NCI-H1417 treated with DMSO at 0.1 percent for 48 hours (cell line): Measurements from ENCODE around the gene IL1RL1.

Source experiments
- DNase-seq: peaks from one replicate; lab custom pipeline; 2025; lab: John Stamatoyannopoulos, UW

The IL1RL1 gene

DNA sequence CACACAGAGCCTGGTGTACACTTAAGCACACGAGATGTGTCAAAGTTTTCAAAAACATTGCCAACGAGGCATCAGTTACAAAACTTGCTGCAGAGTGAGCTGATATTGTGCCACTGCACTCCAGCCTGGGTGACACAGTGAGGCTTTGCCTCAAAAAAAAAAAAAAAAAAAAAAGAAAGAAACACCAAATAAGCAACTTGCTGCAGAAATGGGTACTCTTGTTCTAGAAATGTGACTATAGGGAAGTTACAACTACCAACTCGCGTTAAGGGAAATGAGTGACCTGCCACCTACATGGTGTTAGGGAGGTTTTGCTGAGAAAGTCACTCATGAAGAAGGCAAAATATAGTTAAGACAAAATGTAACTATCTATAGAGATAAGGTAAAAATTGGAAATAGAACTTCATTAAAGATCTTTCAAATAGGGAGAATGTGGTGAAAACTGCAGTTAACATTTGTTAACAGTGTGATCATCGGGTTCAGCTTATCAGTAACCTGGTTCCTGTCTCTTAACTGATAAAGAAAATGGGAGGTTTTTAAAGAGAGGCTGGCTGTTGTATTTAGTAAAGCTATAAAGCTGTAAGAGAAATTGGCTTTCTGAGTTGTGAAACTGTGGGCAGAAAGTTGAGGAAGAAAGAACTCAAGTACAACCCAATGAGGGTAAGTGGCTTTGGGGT, at the start of gene IL1RL1:
IL1RL1 (plus strand) TSS at position 600 of the 677 bp plus-strand sequence. CDS start 26,702 bp downstream, outside the sequence.
- DNase-seq, result no peak

DNA sequence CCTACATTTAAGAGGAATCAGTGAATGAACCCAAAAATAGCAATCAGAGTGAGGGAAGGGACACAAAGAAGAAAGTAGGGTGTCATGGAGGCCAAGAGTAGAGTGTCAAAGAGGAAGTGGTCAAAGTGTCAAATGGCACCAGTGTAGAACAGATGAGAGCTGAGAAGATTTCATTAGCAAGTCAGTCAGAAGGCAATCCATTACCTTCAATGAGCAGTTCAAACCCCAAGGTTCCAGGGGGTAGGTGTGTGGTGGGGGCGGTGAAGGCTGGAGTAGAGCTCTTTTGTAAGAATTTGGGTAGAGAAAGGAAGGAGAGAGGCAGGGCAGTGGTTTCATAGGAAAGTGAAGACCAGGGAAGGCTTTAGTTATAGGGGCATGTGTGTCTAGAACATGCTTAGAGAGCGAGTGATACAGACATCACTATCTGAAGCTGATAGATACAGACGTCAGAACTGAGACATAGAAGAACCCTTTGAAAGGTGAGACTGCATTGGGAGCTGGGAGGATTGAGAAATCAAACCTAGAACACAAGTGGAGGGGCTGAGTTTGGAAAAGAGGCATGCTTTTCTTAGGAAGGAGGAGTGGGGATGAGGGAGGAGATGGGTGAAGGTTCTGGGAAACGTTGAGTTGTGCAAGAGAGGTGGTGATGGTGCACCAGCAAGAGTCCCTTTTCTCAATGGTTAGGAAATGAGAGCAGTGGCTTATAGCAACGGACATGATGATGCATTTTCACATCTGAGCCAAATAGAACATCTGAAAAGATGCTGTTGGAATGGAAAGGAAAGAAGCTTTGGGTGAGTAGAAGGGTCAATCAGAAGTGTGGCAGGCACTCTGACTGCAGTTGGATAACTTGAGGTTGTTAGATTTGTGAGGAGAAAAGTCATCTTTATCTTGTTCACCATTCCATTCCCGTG, 48.9 kb upstream of the IL1RL1 start:
- DNase-seq, result no peak

DNA sequence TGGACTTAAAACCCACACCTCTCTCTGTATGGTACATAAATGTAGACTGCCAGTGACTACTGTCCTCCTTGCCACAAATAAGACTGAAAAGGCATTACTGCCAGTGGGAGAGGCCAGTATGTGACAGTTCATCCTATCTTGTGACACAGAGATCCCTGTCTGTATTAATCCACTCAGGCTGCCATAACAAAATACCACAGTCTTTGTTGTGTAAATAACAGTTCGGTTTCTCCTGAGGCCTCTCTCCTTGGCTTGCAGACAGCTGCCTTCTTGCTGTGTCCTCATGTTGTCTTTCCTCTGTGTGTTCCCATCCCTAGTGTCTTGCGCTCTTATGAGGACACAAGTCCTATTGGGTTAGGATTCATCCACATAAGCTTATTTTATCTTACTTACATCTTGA, 46.4 kb upstream of the IL1RL1 start:
- DNase-seq, result no peak

DNA sequence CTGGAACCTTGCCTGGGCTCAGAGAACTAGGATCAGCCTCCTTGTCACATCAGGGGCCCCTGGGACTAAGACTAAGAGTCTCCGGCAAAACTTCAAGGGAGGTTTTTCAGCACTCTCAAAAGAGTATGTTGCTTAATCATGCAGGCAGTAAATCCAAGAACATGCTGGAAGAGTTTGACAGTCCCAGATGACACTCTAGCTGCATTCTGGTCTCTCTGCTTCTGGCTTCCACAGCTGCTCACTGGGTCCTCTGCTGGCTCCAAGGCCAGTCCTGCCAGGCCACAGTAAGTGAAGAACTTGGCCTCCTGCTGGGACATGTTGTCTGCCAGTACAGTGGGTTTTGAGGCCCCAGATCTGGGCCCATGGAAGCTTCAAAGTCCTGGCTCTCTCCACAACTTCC, 45.2 kb upstream of the IL1RL1 start:
- no peak for DNase-seq

DNA sequence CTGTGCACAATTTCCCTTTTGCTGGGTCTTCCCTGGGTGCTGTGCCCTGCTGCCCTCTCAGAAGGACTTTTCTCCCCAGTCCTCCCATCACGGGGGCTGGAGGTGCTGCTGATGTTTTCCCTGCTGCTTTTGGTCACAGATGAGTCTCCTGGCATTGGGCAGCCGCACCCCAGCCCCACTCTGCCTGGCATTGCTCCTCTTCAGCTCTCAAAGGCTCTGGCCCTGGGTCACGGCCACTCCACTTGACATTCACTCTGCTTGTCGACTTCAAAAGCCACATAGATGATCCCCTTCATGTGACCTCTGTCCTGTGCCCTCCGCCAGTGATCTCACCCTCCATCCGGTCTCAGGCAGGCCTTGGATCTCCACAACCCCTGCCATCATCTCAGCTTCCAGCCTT, 43.6 kb upstream of the IL1RL1 start:
- DNase-seq, result no peak

DNA sequence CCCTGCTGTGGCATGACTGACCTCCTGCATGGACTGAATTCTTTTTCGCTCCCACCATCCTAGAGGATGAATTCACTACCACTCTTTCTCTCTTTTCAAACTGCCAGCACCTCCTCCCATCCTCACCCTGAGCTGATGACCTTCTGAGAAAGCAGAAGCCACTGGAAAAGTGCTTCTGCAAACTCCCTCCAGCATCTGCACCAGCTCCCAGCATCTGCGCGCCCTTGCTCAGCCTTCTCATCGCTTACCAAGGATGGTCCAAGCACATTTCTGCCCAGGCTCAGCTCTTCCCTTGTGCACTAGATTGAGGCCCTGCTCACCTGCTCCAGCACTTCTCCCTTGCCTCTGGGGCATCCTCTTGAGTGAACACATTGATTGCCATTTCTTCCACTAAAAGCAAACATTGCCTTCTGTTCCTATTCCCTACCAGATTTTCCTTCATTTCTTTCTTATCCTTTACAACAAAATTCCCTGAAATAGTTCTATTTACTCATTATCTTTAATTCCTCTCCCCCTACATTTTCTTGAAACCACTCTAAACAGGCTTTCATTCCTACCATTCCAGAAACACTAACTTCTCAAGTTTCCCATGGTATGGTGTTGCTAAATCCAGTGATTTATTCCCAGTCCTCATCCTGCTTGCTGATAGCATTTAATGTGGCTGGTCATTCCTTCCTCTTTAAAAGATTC, 42.7 kb upstream of the IL1RL1 start:
- DNase-seq, result no peak

DNA sequence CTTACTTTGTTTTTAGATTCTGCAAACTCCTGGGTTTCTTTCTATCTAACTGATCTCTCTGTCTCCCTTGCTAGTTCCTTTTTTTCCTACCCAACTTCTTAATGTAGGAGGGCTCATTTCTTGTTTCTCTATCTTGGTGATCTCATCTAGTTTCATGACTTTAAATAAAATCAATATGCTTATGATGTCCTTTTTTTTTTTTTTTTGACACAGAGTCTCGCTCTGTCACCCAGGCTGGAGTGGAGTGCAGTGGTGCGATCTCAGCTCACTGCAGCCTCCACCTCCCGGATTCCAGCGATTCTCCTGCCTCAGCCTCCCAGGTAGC, 42.2 kb upstream of the IL1RL1 start:
- DNase-seq, result no peak

DNA sequence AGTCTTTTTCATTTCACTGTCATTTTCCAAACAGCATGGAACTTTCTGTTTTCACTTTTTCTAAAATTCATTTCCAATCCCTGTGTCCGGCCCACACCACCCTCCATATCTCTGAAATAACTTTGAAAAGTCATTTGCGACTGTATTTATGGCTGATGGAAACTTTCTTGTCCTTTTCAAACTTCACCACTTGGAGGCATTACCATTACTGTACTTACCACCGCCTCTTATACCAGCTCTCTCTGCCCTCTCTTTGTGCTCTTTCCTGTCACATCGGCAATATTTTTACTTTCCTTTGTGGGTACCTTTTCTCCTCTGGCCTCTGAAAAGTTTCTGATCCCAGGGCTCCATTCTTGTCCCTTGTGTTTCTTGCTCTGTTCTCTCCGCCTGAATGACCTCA, 39.5 kb upstream of the IL1RL1 start:
- DNase-seq, result no peak

DNA sequence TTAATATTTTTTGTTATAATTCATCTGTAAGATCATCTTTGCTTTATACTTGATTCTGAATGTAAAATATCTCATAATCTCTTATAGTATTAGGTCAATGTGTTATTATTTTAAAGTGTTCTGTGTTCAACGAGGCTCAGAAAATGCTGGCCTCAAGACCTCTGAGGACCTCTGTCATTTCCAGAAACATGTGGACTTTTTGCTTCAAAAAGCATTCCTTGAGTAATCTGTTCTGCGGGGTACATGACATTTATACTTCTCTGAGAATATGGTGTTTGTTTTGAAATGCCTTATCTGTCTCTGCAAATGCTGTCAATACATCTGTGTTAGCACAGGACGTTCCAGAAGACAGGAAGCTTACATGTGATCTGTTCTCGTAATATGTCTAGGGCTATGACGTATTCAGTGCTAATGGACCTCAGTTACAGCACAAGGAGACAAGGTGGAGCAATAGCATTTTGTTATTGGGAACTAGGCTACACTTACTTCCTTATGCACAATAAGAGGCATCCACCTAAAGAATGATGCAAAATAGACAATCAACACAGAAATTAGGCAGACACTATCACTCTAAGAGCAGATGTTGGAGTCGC, 37.6 kb upstream of the IL1RL1 start:
- no peak for DNase-seq

DNA sequence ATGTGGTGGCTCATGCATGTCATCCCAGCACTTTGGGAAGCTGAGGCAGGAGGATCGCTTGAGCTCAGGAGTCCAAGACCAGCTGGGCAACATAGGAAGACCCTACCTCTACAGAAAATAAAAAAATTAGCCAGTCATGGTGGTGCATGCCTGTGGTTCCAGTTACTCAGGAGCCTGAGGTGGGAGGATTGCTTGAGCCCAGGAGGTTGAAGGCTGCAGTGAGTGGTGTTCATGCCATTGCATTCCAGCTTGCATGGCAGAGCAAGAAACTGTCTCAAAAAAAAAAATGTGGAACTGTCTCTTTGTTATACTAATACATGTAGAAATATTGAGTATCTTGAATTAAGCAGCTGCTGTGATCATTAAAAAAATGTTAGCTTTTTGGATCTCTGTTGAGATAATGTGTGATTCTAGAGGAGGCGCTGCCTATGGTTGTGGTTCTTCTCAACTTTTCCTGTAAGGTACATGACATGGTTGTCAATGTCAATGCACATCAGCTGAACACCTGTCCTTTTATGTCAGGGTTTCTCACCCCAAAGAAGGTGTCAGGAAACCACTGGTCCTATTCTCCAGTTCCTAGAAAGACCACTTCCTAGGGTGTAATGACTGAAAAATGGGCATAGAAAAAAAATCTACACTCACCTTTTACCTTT, 34.7 kb upstream of the IL1RL1 start:
- DNase-seq, result no peak

DNA sequence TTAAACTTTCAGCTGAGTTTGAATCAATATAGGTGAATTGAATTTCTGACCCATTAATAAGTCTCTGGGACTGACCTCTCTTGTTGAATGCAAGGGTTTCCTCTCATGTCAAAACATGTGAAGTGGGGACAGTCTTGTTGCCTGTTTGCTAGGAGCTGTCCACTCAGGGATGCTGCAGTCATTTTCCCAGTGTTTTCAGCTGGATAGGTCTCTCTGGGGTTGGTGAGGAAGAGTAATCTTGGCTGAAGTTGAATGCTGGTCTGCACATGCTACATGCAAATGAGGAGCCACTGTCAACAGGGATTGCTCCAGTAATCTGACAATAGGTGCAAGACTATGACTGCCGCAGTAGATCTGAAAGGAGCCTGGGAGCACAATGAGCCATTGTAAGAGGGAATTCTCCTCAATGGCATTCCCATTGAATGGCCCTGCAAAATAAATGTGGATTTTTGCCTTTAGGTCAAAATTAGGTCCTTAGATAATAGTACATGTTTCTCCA, 34.1 kb upstream of the IL1RL1 start:
- no peak for DNase-seq

DNA sequence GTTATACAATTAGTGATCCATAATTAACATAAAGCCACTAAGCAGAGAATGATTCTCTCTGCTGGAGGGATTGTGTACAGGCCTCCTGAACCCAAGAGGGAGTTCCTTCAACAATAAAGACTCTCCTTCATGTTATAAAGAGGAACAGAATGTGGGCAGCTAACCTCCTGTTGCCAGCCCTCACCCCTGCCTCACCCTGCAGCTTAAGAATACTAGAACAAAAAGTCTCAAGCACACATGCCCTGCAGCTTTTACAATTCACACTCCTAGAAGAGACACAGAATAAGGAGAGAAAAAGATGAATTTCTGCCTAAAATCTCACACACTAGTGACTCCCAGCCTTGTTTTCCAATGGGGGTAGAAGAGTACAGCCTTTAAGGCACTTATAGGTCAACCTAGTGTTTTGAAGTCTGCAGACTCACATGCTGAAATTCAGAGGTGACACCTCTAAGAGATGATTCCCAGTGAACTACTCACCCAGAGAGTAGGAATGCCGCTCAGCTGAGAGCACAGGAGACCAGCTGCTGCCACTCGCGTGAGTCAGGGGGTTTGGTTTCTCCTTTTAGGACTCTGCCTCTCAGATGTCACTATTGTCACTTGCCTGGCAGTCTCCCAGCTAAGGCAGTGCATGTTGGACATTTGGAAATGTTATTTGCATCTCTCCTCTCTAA, 32.5 kb upstream of the IL1RL1 start:
- no peak for DNase-seq

DNA sequence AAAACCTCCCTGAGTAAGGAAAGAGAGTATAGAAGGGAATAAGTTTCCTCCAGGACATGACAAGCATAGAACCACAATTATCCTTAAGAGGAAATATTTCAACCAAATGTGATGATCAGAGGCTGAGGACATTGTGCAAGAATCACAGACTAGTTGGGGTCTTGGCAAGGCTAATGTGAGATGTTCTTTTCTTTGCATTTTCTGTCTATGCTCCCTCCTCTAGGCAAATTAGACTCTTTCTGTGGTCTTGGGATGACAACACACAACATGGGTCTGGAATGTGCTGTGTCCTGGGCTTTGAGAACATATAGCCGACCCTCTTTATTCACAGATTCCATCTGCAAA, 32.0 kb upstream of the IL1RL1 start:
- no peak for DNase-seq

DNA sequence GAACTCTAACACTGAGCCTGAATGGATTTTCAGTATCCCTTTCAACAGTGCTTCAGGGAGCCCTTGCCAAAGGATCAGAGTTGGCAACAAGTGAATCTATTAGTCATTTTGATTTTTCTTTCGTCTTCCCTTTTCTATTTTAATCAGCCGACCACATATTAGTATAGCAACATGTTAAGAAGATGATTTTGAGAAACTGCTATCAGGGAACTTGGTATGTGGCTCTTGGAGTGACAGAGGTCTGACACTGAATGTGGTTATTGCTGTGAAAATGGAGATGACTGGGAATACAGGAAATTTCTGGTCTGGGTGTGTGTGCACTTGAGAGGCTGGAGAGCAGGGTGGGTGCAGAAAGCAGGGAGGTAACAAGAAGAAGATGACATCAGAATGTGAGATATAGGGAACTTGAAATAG, 28.7 kb upstream of the IL1RL1 start:
- no peak for DNase-seq

DNA sequence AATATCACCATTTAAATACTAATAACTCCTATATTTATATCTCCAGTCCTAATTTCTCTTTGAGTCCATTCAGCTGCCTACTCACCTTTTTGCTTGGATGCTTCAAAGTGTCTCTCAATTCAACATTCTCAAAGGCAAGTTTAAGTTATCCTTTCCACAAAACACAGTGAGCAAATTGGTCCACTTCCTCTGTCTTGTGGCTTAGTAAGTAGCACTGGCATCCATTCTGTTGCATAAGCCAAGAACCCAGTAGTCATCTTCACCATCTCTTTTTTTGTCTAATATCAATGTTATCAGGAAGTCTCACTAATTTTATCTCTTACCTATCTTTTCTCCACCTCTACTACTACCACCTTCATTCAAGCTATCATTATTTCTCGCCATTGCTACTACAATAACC, 27.4 kb upstream of the IL1RL1 start:
- no peak for DNase-seq

DNA sequence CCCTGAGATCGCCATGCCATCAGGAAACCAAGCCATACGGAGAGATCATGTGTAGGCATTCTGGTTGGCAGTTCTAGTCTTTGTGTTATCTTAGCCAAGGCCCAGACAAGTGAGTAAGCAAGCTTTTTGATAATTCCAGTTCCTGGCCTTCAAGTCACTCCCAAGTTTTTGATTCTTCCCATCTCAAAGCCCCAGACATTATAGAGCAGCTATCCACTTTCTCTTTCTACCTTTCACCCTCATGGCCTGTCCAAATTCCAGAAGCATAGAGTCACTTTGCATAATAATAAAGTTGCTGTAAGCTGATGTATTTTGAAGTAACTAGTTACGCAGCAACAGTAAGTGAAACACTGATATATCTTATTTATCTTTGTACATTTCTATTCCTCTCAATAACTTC, 26.8 kb upstream of the IL1RL1 start:
- DNase-seq, result no peak

DNA sequence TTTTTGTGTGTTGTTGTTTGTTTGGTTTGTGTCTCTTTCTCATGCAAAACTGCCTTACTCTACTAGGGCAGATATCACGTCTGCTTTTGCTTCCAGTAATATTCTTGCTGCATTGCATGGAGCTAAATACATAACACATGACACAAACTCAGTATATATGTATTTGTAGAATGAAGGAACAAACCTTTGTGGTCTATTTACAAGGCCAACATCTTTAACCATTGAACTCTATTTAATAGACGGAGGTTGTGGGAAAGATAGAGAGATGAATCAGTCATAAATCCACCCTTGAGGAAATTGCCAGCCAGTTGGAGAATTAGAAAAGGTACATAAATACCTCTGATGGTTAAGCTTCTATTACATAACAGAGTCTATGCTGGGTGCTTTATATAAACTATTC, 26.0 kb upstream of the IL1RL1 start:
- no peak for DNase-seq

DNA sequence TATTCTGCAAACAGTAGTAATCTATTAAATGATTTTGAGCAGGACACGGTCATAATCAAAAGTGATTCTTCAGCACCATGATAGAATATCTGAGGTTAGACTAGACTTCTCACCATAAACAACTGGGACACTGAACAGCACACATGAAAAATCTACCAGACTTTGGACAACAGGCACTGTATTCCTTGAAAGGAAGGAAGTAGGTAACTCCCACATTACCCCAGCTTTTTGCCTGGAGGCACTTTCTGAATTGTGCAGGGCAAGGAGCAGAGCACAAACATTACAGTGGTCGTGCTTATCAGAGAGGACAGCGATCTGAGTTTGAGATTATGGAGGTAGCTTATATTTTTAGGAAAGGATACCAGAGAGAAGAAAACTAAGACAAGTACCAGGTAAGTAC, 25.3 kb upstream of the IL1RL1 start:
- no peak for DNase-seq

DNA sequence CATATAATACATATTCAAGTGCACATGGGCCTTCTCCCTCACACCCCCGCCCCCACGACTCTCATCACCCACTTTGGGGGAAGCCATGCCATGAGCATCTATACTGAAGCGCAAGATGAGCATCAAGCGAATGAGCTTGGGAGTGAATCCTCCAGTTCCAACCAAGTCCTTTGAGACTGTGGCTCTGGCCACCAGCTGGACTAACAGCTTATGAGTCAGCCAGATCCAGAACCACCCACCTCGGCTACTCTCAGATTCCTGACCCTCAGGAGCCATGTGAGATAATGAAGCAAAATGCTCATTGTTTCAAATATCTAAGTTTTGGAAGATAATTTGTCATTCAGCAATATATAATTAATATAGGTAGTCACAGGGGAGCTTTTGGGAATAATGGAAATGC, 22.2 kb upstream of the IL1RL1 start:
- no peak for DNase-seq

DNA sequence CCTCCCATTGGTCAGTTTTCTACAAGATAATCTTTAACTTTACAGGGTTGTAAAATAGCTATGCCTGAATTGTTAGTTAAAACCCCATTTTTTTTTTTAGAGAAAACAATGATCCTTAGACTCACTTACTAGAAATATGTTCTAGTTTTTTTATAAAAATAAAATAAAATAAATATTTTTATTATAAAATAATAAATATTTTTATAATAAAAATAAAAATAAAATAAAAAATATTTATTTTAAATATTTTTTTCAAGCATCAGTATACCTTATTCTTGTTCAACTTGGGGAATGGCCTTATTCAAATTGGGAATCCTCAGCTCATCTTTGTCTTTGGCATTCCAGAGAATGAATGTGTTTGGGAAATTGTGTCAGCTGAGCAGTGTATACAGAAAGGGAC, 20.8 kb upstream of the IL1RL1 start:
- DNase-seq, result no peak

DNA sequence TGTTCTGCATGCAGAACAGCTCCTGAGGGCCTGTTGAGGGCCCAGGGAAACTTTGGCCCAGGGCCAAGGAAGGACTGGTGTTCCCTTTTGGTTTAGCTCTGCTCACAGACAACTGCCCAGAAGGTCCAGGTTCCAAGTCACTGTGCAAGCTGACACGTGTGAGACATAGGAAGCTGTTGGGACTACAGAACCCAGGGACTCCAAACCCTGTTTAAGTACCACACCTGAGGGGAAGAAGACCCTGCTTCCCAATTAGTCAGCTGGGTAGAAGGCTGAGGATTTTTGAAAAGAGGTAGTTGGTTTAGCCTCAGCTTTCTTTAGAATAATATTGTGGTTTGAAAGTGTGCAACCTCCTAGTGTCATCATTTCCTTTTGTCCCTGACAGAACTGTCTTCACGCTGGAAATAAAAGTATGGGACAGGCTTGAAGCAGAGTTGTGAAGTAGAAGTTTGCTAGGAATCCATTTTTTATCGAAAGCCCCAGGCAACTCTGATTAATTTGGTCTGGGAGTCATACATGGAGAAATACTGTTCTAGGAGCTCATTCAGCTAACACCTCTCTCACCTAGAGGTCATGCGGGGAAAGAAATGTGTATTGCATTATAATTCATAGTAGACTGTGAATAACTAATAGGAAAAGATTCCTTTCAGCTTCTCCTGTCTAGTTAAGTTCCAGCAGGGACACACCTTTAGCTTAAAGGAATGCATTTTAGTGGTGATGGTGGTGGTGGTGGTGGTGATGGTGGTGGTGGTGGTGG, 19.9 kb upstream of the IL1RL1 start:
- DNase-seq, result no peak
